Activated T-helper 2 cell treated with anti-CD3 and anti-CD28 coated beads, Interferon-gamma antibody, Interleukin-2, Interleukin-4, amounts not matched to agents 10 μg/mL and 5 μg/mL and 100 μg/mL, durations not matched to agents 14 hours and 24 hours and 36 hours (primary cell): Measurements from ENCODE around the gene FTCD. TPM values are rescaled to one million over a fixed set of nuclear protein-coding genes. Genes with fewer than 3 reads are reported as not detected.
"Not testable (repeated sequence)": the region's sequence is repeated elsewhere in the genome, so short reads cannot be mapped to it uniquely, and the experiment has no call there.

Experiments
- DNase-seq: peaks from one replicate; pipeline ENCODE4 v3.0.0; 2021; ENCODE audit warnings: low spot score
- H3K27ac Mint-ChIP-seq: one replicate; pipeline ENCODE4 v1.8.0; 2021; ENCODE audit warnings: mixed read lengths
- H3K27me3 Mint-ChIP-seq: one replicate; pipeline ENCODE4 v1.8.0; 2021; ENCODE audit warnings: low read depth, mixed read lengths
- H3K36me3 Mint-ChIP-seq: one replicate; pipeline ENCODE4 v1.8.0; 2021; ENCODE audit warnings: low read depth, mixed read lengths
- H3K4me1 Mint-ChIP-seq: one replicate; pipeline ENCODE4 v1.8.0; 2021; ENCODE audit warnings: low read depth, mixed read lengths
- H3K4me3 Mint-ChIP-seq: one replicate; pipeline ENCODE4 v1.8.0; 2021; ENCODE audit warnings: low read depth, mild to moderate bottlenecking, moderate library complexity, mixed read lengths
- H3K9me3 Mint-ChIP-seq: one replicate; pipeline ENCODE4 v1.8.0; 2021; ENCODE audit warnings: mixed read lengths
- intact Hi-C: fragments of 100-400 bp; cut with micrococcal nuclease; formaldehyde crosslinking; loops from one replicate; pipeline ENCODE4 v1.15.1; 2023
- total RNA-seq: library from RNA; stranded (reverse); gene quantifications from 2 replicates; pipeline ENCODE4 v1.2.3, GENCODE V29; 2022

Gene FTCD
- total RNA-seq, 1 donor from 2014 or later, result 0.14 TPM

GRCh38 chr21:46183910-46184624 is 28.7 kb upstream of the FTCD start, which contains the start of gene SPATC1L:
TSS of gene SPATC1L (minus strand) at chr21:46184459. CDS start at chr21:46182816, 1,643 bp downstream.
- Mint-ChIP-seq H3K27me3 (no peaks in the 10 kb centered on the region), H3K36me3 (no peaks in the 10 kb centered on the region), H3K4me3 (peak within 1 kb of the TSS; percentile 86), H3K27ac (peak within 1 kb of the TSS; percentile 90), H3K4me1 (peaks cover 7% of the 10 kb centered on the region), H3K9me3 (no peaks in the 10 kb centered on the region)
- DNase-seq, result no peak
- intact Hi-C loops, result loop anchor here (2.0 to 5.0 kb wide), 2 partner anchors 41 to 1367 kb away; partner anchors contain the start of gene SUMO3

DNA sequence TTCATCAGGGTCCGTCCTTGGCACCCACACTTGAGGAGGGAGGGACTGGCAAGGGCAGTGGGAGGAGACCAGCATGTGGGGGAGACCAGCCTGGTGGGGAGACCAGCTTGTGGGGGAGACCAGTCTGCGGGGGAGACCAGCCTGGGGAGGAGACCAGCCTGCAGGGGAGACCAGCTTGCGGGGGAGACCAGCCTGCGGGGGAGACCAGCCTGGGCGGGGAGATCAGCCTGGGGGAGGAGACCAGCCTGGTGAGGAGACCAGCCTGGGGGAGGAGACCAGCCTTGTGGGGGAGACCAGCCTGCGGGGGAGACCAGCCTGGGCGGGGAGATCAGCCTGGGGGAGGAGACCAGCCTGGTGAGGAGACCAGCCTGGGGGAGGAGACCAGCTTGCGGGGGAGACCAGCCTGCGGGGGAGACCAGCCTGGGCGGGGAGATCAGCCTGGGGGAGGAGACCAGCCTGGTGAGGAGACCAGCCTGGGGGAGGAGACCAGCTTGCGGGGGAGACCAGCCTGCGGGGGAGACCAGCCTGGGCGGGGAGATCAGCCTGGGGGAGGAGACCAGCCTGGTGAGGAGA is 28.0 kb upstream of the FTCD start:
- not testable (repeated sequence) for H3K36me3 Mint-ChIP-seq, DNase-seq, H3K4me1 Mint-ChIP-seq, H3K9me3 Mint-ChIP-seq, H3K27me3 Mint-ChIP-seq
- intact Hi-C loops, result loop anchor here (5.0 kb wide), 1 partner anchor 1366 kb away; the partner anchor contains the start of gene SUMO3
- Mint-ChIP-seq H3K4me3 (peak overlapping the region; percentile 74), H3K27ac (peak overlapping the region; percentile 63)

- peaks cover 6% of the 10 kb centered on the region for H3K4me1 Mint-ChIP-seq
- H3K9me3 Mint-ChIP-seq, result peaks cover 2% of the 10 kb centered on the region
- no peaks in the 10 kb centered on the region for H3K36me3 Mint-ChIP-seq
- intact Hi-C loops, result loop anchor here (5.0 kb wide), 1 partner anchor 1365 kb away; the partner anchor contains the start of gene SUMO3
- DNase-seq, result no peak
- H3K4me3 Mint-ChIP-seq, result peak overlapping the region; percentile 74
- H3K27ac Mint-ChIP-seq, result peak overlapping the region; percentile 63
- H3K27me3 Mint-ChIP-seq, result no peaks in the 10 kb centered on the region
These were observed 27.4 kb upstream of the FTCD start for GRCh38 chr21:46182548-46183336.

- peaks cover 6% of the 10 kb centered on the region for H3K4me1 Mint-ChIP-seq
- peaks cover 6% of the 10 kb centered on the region for H3K9me3 Mint-ChIP-seq
- intact Hi-C loops, result loop anchor here (5.0 kb wide), 1 partner anchor 1365 kb away; the partner anchor contains the start of gene SUMO3
- DNase-seq, result no peak
- H3K36me3 Mint-ChIP-seq, result no peaks in the 10 kb centered on the region
- H3K27me3 Mint-ChIP-seq, result no peaks in the 10 kb centered on the region
- no peak overlapping the region for H3K27ac Mint-ChIP-seq
- no peak overlapping the region for H3K4me3 Mint-ChIP-seq
These were observed 26.7 kb upstream of the FTCD start for GRCh38 chr21:46181953-46182547.

GRCh38 chr21:46181436-46181835 is 26.1 kb upstream of the FTCD start:
- Mint-ChIP-seq H3K27ac (no peak overlapping the region), H3K4me1 (peaks cover 6% of the 10 kb centered on the region), H3K27me3 (no peaks in the 10 kb centered on the region), H3K4me3 (no peak overlapping the region), H3K36me3 (no peaks in the 10 kb centered on the region), H3K9me3 (peaks cover 12% of the 10 kb centered on the region)
- intact Hi-C loops, result loop anchor here (5.0 kb wide), 1 partner anchor 1364 kb away; the partner anchor contains the start of gene SUMO3
- DNase-seq, result no peak

GRCh38 chr21:46180778-46181391 is 25.5 kb upstream of the FTCD start:
- DNase-seq, result no peak
- Mint-ChIP-seq H3K4me3 (no peak overlapping the region), H3K36me3 (no peaks in the 10 kb centered on the region)

GRCh38 chr21:46180079-46180722 is 24.8 kb upstream of the FTCD start:
- H3K4me1 Mint-ChIP-seq, result peaks cover 3% of the 10 kb centered on the region
- H3K4me3 Mint-ChIP-seq, result no peak overlapping the region
- H3K27ac Mint-ChIP-seq, result no peak overlapping the region
- H3K27me3 Mint-ChIP-seq, result peaks cover 12% of the 10 kb centered on the region
- no peak for DNase-seq
- H3K9me3 Mint-ChIP-seq, result peaks cover 23% of the 10 kb centered on the region
- intact Hi-C loops, result loop anchor here (5.0 kb wide), 1 partner anchor 1363 kb away; the partner anchor contains the start of gene SUMO3
- no peaks in the 10 kb centered on the region for H3K36me3 Mint-ChIP-seq

More at GRCh38 chr21:46180778-46181391, 25.5 kb upstream of the FTCD start:
- Mint-ChIP-seq H3K27ac (no peak overlapping the region), H3K4me1 (peaks cover 6% of the 10 kb centered on the region), H3K27me3 (peaks cover 5% of the 10 kb centered on the region), H3K9me3 (peaks cover 18% of the 10 kb centered on the region)
- intact Hi-C loops, result loop anchor here (5.0 kb wide), 1 partner anchor 1364 kb away; the partner anchor contains the start of gene SUMO3

DNA sequence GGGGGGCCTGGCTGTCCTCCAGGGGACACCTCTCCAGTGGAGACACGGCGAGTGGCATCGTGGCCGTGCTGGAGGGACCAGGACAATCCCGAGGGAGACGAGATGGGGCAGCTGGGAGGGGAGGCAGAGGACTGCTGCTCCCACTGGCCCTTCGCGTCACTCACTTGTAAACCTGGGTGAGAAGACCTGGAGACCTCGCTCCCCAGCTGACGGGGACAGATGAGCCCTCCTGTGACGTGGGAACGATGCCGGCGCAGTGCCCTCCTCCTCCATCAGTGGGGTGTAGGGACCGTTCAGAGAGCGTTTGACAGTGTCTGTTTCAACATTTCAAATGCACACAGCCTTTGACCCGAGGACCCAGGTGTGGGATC is 24.3 kb upstream of the FTCD start:
- no peak for DNase-seq

GRCh38 chr21:46178961-46179360 is 23.6 kb upstream of the FTCD start:
- H3K9me3 Mint-ChIP-seq, result peaks cover 34% of the 10 kb centered on the region
- H3K27me3 Mint-ChIP-seq, result peaks cover 21% of the 10 kb centered on the region
- H3K27ac Mint-ChIP-seq, result no peak overlapping the region
- no peak for DNase-seq
- intact Hi-C loops, result no loop called here
- peaks cover 3% of the 10 kb centered on the region for H3K36me3 Mint-ChIP-seq
- no peaks in the 10 kb centered on the region for H3K4me1 Mint-ChIP-seq
- no peak overlapping the region for H3K4me3 Mint-ChIP-seq

More for the DNA sequence above, 24.3 kb upstream of the FTCD start:
- peaks cover 2% of the 10 kb centered on the region for H3K4me1 Mint-ChIP-seq
- peaks cover 28% of the 10 kb centered on the region for H3K9me3 Mint-ChIP-seq
- intact Hi-C loops, result loop anchor here (5.0 kb wide), 1 partner anchor 1362 kb away; the partner anchor contains the start of gene SUMO3
- H3K36me3 Mint-ChIP-seq, result peaks cover 2% of the 10 kb centered on the region
- no peak overlapping the region for H3K27ac Mint-ChIP-seq
- H3K4me3 Mint-ChIP-seq, result no peak overlapping the region
- peaks cover 17% of the 10 kb centered on the region for H3K27me3 Mint-ChIP-seq

DNA sequence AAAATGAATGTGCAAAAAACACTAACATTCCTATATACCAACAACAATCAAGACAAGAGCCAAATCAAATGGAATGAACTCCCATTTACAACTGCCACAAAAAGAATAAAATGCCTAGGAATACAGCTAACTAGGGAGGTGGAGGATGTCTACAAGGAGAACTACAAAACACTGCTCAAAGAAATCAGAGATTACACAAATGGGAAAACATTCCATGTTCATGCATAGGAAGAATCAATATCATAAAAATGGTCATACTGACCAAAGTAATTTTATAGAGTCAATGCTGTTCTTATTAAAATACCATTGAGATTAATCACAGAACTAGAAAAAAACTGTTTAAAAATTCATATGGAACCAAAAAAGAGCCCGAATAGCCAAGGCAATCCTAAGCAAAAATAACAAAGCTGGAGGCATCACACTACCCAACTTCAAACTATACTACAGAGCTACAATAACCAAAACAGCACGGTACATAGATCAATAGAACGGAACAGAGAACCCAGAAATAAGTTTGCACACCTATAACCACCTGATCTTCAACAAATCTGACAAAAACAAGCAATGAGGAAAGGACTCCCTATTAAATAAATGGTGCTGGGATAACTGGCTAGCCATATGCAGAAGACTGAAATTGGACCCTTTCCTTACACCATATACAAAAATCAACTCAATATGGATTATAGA is 21.2 kb upstream of the FTCD start:
- H3K27ac Mint-ChIP-seq, H3K4me1 Mint-ChIP-seq, intact Hi-C loops, DNase-seq, H3K36me3 Mint-ChIP-seq, H3K4me3 Mint-ChIP-seq: not testable (repeated sequence)
- Mint-ChIP-seq H3K27me3 (peaks cover 21% of the 10 kb centered on the region), H3K9me3 (peaks cover 34% of the 10 kb centered on the region)

DNA sequence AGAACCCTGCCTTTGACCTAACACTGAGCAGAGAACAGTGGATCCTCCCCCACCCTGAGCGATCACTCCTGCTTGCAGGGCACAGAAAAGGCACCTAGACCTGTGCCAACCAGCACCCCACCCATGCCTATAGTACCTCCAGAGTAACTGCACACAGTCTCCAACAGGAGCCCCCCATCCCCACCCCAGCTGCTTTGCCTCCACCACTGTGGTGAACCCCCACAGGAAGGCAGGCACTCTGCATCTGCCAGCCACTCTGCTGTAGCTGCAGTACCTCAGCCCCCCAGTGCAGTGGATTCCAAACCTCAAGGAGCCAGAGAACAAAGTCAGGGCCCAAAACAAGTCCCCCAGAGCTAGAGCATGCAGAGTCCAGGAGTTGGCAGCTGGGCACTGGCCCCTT is 18.2 kb upstream of the FTCD start:
- Mint-ChIP-seq H3K27ac (no peak overlapping the region), H3K4me3 (no peak overlapping the region), H3K9me3 (peaks cover 34% of the 10 kb centered on the region), H3K4me1 (peaks cover 6% of the 10 kb centered on the region), H3K36me3 (peaks cover 3% of the 10 kb centered on the region), H3K27me3 (peaks cover 21% of the 10 kb centered on the region)
- intact Hi-C loops, result no loop called here
- DNase-seq, result no peak
